HG02571 (cell line): ENCODE measurements around the gene SEMA5B.

Source experiments
- ATAC-seq: cut with Tn5 transposase; IDR thresholded peaks from one replicate; pipeline ENCODE4 v1.9.1; 2021; ENCODE audit warnings: mild to moderate bottlenecking, moderate library complexity; ENCODE audit not compliant: unreplicated experiment

SEMA5B gene

GRCh38 chr3:123060054-123060453 lies 32.5 kb upstream of the SEMA5B start:
- no peak for ATAC-seq

- ATAC-seq = no peak
Observed at GRCh38 chr3:123058505-123058904, 30.9 kb upstream of the SEMA5B start.

GRCh38 chr3:123055352-123055751 lies 27.8 kb upstream of the SEMA5B start:
- ATAC-seq = no peak

- ATAC-seq = no peak
Observed at GRCh38 chr3:123054931-123055330, 27.4 kb upstream of the SEMA5B start.

GRCh38 chr3:123054109-123054778 lies 26.7 kb upstream of the SEMA5B start:
- ATAC-seq = no peak

- ATAC-seq = no peak
Observed at GRCh38 chr3:123053107-123053506, 25.5 kb upstream of the SEMA5B start.

- no peak for ATAC-seq
Observed at GRCh38 chr3:123050666-123051065, 23.1 kb upstream of the SEMA5B start.

GRCh38 chr3:123048480-123049237 lies 21.1 kb upstream of the SEMA5B start:
- no peak for ATAC-seq

GRCh38 chr3:123047062-123047319 lies 19.4 kb upstream of the SEMA5B start:
- no peak for ATAC-seq

GRCh38 chr3:123046262-123047061 lies 18.9 kb upstream of the SEMA5B start:
- ATAC-seq = no peak

GRCh38 chr3:123044981-123045763 lies 17.6 kb upstream of the SEMA5B start:
- ATAC-seq = no peak

GRCh38 chr3:123042413-123042812 lies 14.8 kb upstream of the SEMA5B start:
- ATAC-seq = no peak

- no peak for ATAC-seq
Observed at GRCh38 chr3:123039178-123039577, 11.6 kb upstream of the SEMA5B start.

- ATAC-seq = no peak
Observed at GRCh38 chr3:123038751-123039150, 11.2 kb upstream of the SEMA5B start.

- ATAC-seq = no peak
Observed at GRCh38 chr3:123037015-123037375, 9.4 kb upstream of the SEMA5B start.

- no peak for ATAC-seq
Observed at GRCh38 chr3:123036352-123037014, 8.9 kb upstream of the SEMA5B start.

GRCh38 chr3:123034996-123035395 lies 7.4 kb upstream of the SEMA5B start:
- no peak for ATAC-seq

GRCh38 chr3:123034120-123034519 lies 6.6 kb upstream of the SEMA5B start:
- no peak for ATAC-seq

GRCh38 chr3:123032057-123032456 lies 4.5 kb upstream of the SEMA5B start:
- ATAC-seq = no peak

- no peak for ATAC-seq
Observed at GRCh38 chr3:123031051-123031450, 3.5 kb upstream of the SEMA5B start.
